ENCODE measurements around the gene TECR. TPM values are rescaled to one million over a fixed set of nuclear protein-coding genes. Genes with fewer than 3 reads are reported as not detected.

TECR gene
- total and polyA plus RNA-seq, 2 donors (not counting 3 experiments of a cell fraction or from before 2014, with no cell fraction given) = 109 to 193 TPM

GRCh38 chr19:14515501-14516047 lies 13.8 kb upstream of the TECR start:
- Histone ChIP-seq H3K36me3 (ENCODE audit: control insufficient read depth in 2 of 2, extremely low read depth in 1 of 2, insufficient read depth in 2 of 2, low read length in 2 of 2) (peaks cover 12 to 13% of the 10 kb centered on the region in 2 experiments), H3K79me2 (ENCODE audit: control insufficient read depth, insufficient read depth, low read length) (peaks cover 33% of the 10 kb centered on the region), H3K9ac (replicated peaks; ENCODE audit: extremely low read depth, insufficient read depth, low read length) (no peak overlapping the region), H3K27ac (ENCODE audit: insufficient read depth, low read depth, low read length) (no peak overlapping the region), H3K4me1 (ENCODE audit: control insufficient read depth, extremely low read depth, insufficient read depth, low read length) (peaks cover 37% of the 10 kb centered on the region), H3K9me1 (replicated peaks; ENCODE audit: control insufficient read depth, extremely low read depth, insufficient read depth, low read length) (no peaks in the 10 kb centered on the region), H3K27me3 (ENCODE audit: control insufficient read depth in 2 of 2, insufficient read depth in 2 of 2, low read length in 2 of 2) (no peaks in the 10 kb centered on the region), H2AFZ (ENCODE audit: low read depth, low read length) (no peak overlapping the region), H3K9me3 (replicated peaks; ENCODE audit: control insufficient read depth, insufficient read depth, low read length) (no peaks in the 10 kb centered on the region), H4K20me1 (replicated peaks; ENCODE audit: control insufficient read depth, extremely low read depth, insufficient read depth, low read length) (no peaks in the 10 kb centered on the region), H3K4me3 (replicated peaks in 1 of 3; ENCODE audit: insufficient read depth in 1 of 3, low read depth in 1 of 3, low read length in 3 of 3) (no peak overlapping the region), H3K4me2 (ENCODE audit: insufficient read depth, low read length) (peak overlapping the region; percentile 94)
- CTCF ChIA-PET = interaction anchor here (0.9 to 2.9 kb wide), 3 partner anchors 9 to 36 kb away, joined by 3 to 12 read pairs (median 6); no protein-coding TSS in a partner anchor
- POLR2A ChIA-PET = interaction anchor here (0.6 kb wide), 1 partner anchor 47 kb away, joined by 6 read pairs; no protein-coding TSS in a partner anchor
- no peak for FAIRE-seq
- dilution Hi-C loops (cut with MboI; ENCODE audit: extremely low pct_ligation_motif_present, low sequenced_read_pairs) (no loop called here), intact Hi-C loops (cut with micrococcal nuclease) (no loop called here)
- no peak for TF ChIP-seq MYC (IDR thresholded peaks at IDR 0.05; ENCODE audit: low read depth, low read length)
- TF ChIP-seq FOS (IDR thresholded peaks at IDR 0.05; ENCODE audit: borderline replicate concordance, insufficient read depth, low read length) = no peak
- TF ChIP-seq GATA2 (IDR thresholded peaks at IDR 0.05; ENCODE audit: insufficient read depth, insufficient read length, low read depth, low read length) = no peak
- no peak for TF ChIP-seq POLR2AphosphoS5 (IDR thresholded peaks at IDR 0.05; ENCODE audit: insufficient read depth, low read depth, low read length)
- no peak for TF ChIP-seq EZH2 (IDR thresholded peaks at IDR 0.05; ENCODE audit: borderline replicate concordance, low read depth, low read length, severe bottlenecking)
- TF ChIP-seq CTCF (IDR thresholded peaks at IDR 0.05; ENCODE audit: extremely low read depth in 1 of 2, insufficient read depth in 1 of 2, low read depth in 1 of 2, low read length in 2 of 2) = no peak
- TF ChIP-seq POLR2A (IDR thresholded peaks at IDR 0.05; ENCODE audit: low read depth, low read length) = no peak
- no peak for TF ChIP-seq JUN (IDR thresholded peaks at IDR 0.05; ENCODE audit: borderline replicate concordance, insufficient read depth, insufficient read length, low read depth)
- TF ChIP-seq MAX (IDR thresholded peaks at IDR 0.05; ENCODE audit: insufficient read depth, insufficient read length) = no peak
- BruUV-seq (replicated peaks) = no TSS peak
- DNase-seq (ENCODE audit: low read depth, low spot score) = no peak
